GM21360 (cell line): ENCODE results near the gene NEO1.
A peak's percentile ranks its signal among the peaks of the same experiment; 100 is the strongest.

Source experiments
- ATAC-seq: cut with Tn5 transposase; IDR thresholded peaks from one replicate; pipeline ENCODE4 v1.9.1; 2021; ENCODE audit warnings: mild to moderate bottlenecking, moderate library complexity; ENCODE audit not compliant: unreplicated experiment

NEO1 gene

GRCh38 chr15:73246439-73246838 is 194.2 kb downstream of the NEO1 start:
- ATAC-seq: no peak

- ATAC-seq: no peak
Observed at GRCh38 chr15:73246898-73247297, 194.6 kb downstream of the NEO1 start.

GRCh38 chr15:73247331-73247730 is 195.1 kb downstream of the NEO1 start:
- ATAC-seq: no peak

- no peak for ATAC-seq
Observed at GRCh38 chr15:73249499-73249898, 197.2 kb downstream of the NEO1 start.

GRCh38 chr15:73254598-73254997 is 202.3 kb downstream of the NEO1 start:
- ATAC-seq: no peak

- peak; percentile 86 for ATAC-seq
Observed at GRCh38 chr15:73258271-73259108, 206.2 kb downstream of the NEO1 start.

GRCh38 chr15:73264881-73265280 is 212.6 kb downstream of the NEO1 start:
- ATAC-seq: no peak

- no peak for ATAC-seq
Observed at GRCh38 chr15:73265536-73266153, 213.4 kb downstream of the NEO1 start.

GRCh38 chr15:73268457-73268856 is 216.2 kb downstream of the NEO1 start:
- no peak for ATAC-seq

- no peak for ATAC-seq
Observed at GRCh38 chr15:73270366-73271097, 218.3 kb downstream of the NEO1 start.

- ATAC-seq: no peak
Observed at GRCh38 chr15:73273181-73274002, 221.1 kb downstream of the NEO1 start.

- ATAC-seq: no peak
Observed at GRCh38 chr15:73275862-73276261, 223.6 kb downstream of the NEO1 start.

GRCh38 chr15:73282567-73283365 is 230.5 kb downstream of the NEO1 start:
- ATAC-seq: no peak

- no peak for ATAC-seq
Observed at GRCh38 chr15:73283366-73283962, 231.2 kb downstream of the NEO1 start.

GRCh38 chr15:73284090-73284716 is 231.9 kb downstream of the NEO1 start:
- no peak for ATAC-seq

GRCh38 chr15:73286311-73286710 is 234.0 kb downstream of the NEO1 start:
- ATAC-seq: no peak

GRCh38 chr15:73287019-73287418 is 234.8 kb downstream of the NEO1 start:
- ATAC-seq: no peak

GRCh38 chr15:73291441-73291840 is 239.2 kb downstream of the NEO1 start:
- no peak for ATAC-seq

- ATAC-seq: no peak
Observed at GRCh38 chr15:73293773-73294172, 241.5 kb downstream of the NEO1 start.
